ENCODE data around the gene FCER2.

Gene FCER2

DNA sequence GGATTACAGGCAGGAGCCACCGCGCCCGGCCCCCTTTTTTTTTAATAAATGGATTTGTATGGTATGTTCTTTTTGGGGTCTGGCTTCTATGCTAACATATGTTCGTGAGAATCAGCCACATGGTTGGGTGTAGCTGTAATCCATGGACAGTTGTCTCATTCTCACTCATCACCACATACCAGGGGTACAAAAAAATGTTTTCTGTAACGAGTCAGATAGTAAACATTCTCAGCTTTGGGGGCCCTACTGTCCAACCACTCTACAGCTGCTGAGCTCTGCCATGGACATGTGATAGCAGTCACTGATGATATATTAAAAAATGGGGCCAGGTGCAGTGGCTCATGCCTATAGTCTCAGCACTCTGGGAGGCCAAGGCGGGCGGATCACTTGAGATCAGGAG lies 38.2 kb downstream of the FCER2 start:
- no peak for TF ChIP-seq TAF1 (IDR thresholded peaks at IDR 0.05; ENCODE audit: borderline replicate concordance, insufficient read depth, low read length)
- TF ChIP-seq, protein P1, sequence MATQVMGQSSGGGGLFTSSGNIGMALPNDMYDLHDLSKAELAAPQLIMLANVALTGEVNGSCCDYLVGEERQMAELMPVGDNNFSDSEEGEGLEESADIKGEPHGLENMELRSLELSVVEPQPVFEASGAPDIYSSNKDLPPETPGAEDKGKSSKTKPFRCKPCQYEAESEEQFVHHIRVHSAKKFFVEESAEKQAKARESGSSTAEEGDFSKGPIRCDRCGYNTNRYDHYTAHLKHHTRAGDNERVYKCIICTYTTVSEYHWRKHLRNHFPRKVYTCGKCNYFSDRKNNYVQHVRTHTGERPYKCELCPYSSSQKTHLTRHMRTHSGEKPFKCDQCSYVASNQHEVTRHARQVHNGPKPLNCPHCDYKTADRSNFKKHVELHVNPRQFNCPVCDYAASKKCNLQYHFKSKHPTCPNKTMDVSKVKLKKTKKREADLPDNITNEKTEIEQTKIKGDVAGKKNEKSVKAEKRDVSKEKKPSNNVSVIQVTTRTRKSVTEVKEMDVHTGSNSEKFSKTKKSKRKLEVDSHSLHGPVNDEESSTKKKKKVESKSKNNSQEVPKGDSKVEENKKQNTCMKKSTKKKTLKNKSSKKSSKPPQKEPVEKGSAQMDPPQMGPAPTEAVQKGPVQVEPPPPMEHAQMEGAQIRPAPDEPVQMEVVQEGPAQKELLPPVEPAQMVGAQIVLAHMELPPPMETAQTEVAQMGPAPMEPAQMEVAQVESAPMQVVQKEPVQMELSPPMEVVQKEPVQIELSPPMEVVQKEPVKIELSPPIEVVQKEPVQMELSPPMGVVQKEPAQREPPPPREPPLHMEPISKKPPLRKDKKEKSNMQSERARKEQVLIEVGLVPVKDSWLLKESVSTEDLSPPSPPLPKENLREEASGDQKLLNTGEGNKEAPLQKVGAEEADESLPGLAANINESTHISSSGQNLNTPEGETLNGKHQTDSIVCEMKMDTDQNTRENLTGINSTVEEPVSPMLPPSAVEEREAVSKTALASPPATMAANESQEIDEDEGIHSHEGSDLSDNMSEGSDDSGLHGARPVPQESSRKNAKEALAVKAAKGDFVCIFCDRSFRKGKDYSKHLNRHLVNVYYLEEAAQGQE (IDR thresholded peaks at IDR 0.05; ENCODE audit: insufficient read depth in 1 of 2, low read depth in 2 of 2, low read length in 2 of 2), result no peak
- TF ChIP-seq FOXP2 (optimal IDR thresholded peaks at IDR 0.05; ENCODE audit: borderline replicate concordance, extremely low read depth, extremely low read length, insufficient read depth), result no peak
- TF ChIP-seq POLR2AphosphoS5 (IDR thresholded peaks at IDR 0.05; ENCODE audit: low read depth, low read length), result no peak
- TF ChIP-seq SIN3A (IDR thresholded peaks at IDR 0.05; ENCODE audit: borderline replicate concordance, insufficient read depth, low read length), result no peak

- no peak for TF ChIP-seq POLR2AphosphoS5 (IDR thresholded peaks at IDR 0.05; ENCODE audit: low read depth, low read length)
- TF ChIP-seq, protein P1 (IDR thresholded peaks at IDR 0.05; ENCODE audit: insufficient read depth in 1 of 2, low read depth in 2 of 2, low read length in 2 of 2), result no peak
- TF ChIP-seq SIN3A (IDR thresholded peaks at IDR 0.05; ENCODE audit: borderline replicate concordance, insufficient read depth, low read length), result no peak
- no peak for TF ChIP-seq TAF1 (IDR thresholded peaks at IDR 0.05; ENCODE audit: borderline replicate concordance, insufficient read depth, low read length)
- TF ChIP-seq FOXP2 (optimal IDR thresholded peaks at IDR 0.05; ENCODE audit: borderline replicate concordance, extremely low read depth, extremely low read length, insufficient read depth), result no peak
These were observed 39.3 kb downstream of the FCER2 start for GRCh38 chr19:7662657-7663056.

DNA sequence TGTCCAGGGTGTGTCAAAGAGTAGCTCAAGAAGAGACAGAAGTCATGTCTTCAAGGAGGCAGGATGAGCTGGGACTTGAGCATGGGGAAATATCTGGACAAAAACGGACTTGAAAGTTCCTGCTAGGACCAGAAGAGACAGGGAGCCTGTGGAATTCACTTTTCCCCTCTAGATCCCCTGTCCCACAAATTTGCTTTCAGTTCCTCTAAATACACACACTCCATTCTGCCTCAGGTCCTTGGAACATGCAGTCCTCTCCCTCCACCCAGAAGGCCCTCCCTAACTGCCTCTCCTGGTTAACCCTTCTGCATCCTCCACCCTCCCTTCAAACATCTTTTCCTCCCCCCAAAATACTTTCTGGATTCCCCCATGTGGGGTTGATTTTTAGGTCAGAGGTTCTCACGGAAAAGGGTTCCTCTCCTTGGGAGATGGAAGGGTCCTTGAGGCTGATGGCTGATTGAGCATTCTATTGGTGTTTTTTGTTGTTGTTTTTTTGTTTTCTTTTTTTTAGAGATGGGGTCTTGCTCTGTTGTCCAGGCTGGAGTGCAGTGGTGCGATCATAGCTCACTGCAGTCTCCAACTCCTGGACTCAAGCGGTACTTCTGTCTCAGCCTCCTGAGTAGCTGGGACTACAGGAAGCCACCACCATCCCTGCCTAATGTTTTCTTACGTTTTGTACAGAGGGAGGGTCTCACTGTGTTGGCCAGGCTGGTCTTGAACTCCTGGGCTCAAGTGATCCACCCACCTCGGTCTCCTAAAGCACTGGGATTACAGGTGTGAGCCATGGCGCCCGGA lies 40.0 kb downstream of the FCER2 start:
- no peak for TF ChIP-seq SIN3A (IDR thresholded peaks at IDR 0.05; ENCODE audit: borderline replicate concordance, insufficient read depth, low read length)
- no peak for TF ChIP-seq TAF1 (IDR thresholded peaks at IDR 0.05; ENCODE audit: borderline replicate concordance, insufficient read depth, low read length)
- no peak for TF ChIP-seq POLR2AphosphoS5 (IDR thresholded peaks at IDR 0.05; ENCODE audit: low read depth, low read length)
- TF ChIP-seq, protein P1 (IDR thresholded peaks at IDR 0.05; ENCODE audit: insufficient read depth in 1 of 2, low read depth in 2 of 2, low read length in 2 of 2), result no peak
- no peak for TF ChIP-seq FOXP2 (optimal IDR thresholded peaks at IDR 0.05; ENCODE audit: borderline replicate concordance, extremely low read depth, extremely low read length, insufficient read depth)

GRCh38 chr19:7658219-7658686 lies 43.7 kb downstream of the FCER2 start:
- TF ChIP-seq, protein P1 (IDR thresholded peaks at IDR 0.05; ENCODE audit: insufficient read depth in 1 of 2, low read depth in 2 of 2, low read length in 2 of 2), result no peak
- TF ChIP-seq TAF1 (IDR thresholded peaks at IDR 0.05; ENCODE audit: borderline replicate concordance, insufficient read depth, low read length), result no peak
- no peak for TF ChIP-seq POLR2AphosphoS5 (IDR thresholded peaks at IDR 0.05; ENCODE audit: low read depth, low read length)
- TF ChIP-seq SIN3A (IDR thresholded peaks at IDR 0.05; ENCODE audit: borderline replicate concordance, insufficient read depth, low read length), result no peak
- TF ChIP-seq FOXP2 (optimal IDR thresholded peaks at IDR 0.05; ENCODE audit: borderline replicate concordance, extremely low read depth, extremely low read length, insufficient read depth), result no peak

All from PFSK-1 (cell line).